Progenitor cell of endocrine pancreas (in vitro differentiated cells): ENCODE data around the gene CLCN4. TPM values are rescaled to one million over a fixed set of nuclear protein-coding genes. Genes with fewer than 3 reads are reported as not detected.

Source experiments
- DNase-seq: peaks from one replicate; pipeline ENCODE4 v3.0.0; 2021; ENCODE audit warnings: low spot score; ENCODE audit not compliant: unreplicated experiment
- H3K27ac Mint-ChIP-seq: 2 replicates; pipeline ENCODE4 v1.8.0; 2021; ENCODE audit warnings: mild to moderate bottlenecking, moderate library complexity, mixed read lengths
- H3K27me3 Mint-ChIP-seq: 2 replicates; pipeline ENCODE4 v1.8.0; 2021; ENCODE audit warnings: mixed read lengths
- H3K36me3 Mint-ChIP-seq: 2 replicates; pipeline ENCODE4 v1.8.0; 2022; ENCODE audit warnings: mixed read lengths; ENCODE audit not compliant: insufficient read depth
- H3K4me1 Mint-ChIP-seq: 2 replicates; pipeline ENCODE4 v1.8.0; 2021; ENCODE audit warnings: low read depth, mixed read lengths
- H3K4me3 Mint-ChIP-seq: 2 replicates; pipeline ENCODE4 v1.8.0; 2021; ENCODE audit warnings: low read depth, mild to moderate bottlenecking, moderate library complexity, mixed read lengths
- H3K9me3 Mint-ChIP-seq: 2 replicates; pipeline ENCODE4 v1.8.0; 2021; ENCODE audit warnings: low read depth, mixed read lengths
- total RNA-seq: library from RNA; stranded (reverse); gene quantifications from 2 replicates; pipeline ENCODE4 v1.2.1, GENCODE V29; 2021
- TF ChIP-seq, protein P1 (sequence below): fragments of 200-600 bp; sonication (generic); IDR thresholded peaks from one replicate; pipeline ENCODE4 v1.5.0; 2021; ENCODE audit warnings: antibody characterized with exemption, mild to moderate bottlenecking; ENCODE audit not compliant: unreplicated experiment

Gene CLCN4
- total RNA-seq, 1 donor from 2014 or later, result 15.2 TPM

DNA sequence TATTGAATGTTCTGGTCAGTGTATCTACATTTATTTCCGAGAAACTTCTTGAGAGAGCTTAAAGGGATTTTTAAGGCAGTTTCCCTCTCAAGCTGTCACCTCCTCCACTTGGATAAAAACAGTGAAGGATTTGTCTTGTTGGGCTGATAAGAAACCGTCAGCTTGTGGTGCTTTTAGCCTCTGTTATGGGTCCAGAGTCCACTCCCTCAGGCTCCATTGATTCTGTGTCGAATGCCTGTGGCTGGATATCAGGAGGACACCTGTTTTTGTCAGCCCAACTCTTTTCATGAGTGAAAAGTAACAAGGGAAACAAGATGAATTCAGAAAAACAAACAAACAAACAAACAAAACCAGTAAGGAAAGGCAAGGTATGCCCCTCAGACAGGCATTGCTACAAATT, 12.4 kb downstream of the CLCN4 start:
- no peak for DNase-seq
- peaks cover 5% of the 10 kb centered on the region for H3K4me1 Mint-ChIP-seq
- TF ChIP-seq, protein P1, sequence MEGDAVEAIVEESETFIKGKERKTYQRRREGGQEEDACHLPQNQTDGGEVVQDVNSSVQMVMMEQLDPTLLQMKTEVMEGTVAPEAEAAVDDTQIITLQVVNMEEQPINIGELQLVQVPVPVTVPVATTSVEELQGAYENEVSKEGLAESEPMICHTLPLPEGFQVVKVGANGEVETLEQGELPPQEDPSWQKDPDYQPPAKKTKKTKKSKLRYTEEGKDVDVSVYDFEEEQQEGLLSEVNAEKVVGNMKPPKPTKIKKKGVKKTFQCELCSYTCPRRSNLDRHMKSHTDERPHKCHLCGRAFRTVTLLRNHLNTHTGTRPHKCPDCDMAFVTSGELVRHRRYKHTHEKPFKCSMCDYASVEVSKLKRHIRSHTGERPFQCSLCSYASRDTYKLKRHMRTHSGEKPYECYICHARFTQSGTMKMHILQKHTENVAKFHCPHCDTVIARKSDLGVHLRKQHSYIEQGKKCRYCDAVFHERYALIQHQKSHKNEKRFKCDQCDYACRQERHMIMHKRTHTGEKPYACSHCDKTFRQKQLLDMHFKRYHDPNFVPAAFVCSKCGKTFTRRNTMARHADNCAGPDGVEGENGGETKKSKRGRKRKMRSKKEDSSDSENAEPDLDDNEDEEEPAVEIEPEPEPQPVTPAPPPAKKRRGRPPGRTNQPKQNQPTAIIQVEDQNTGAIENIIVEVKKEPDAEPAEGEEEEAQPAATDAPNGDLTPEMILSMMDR, result no peak
- H3K36me3 Mint-ChIP-seq, result peaks cover 6% of the 10 kb centered on the region
- peaks cover 14% of the 10 kb centered on the region for H3K9me3 Mint-ChIP-seq
- H3K4me3 Mint-ChIP-seq, result no peak overlapping the region
- no peak overlapping the region for H3K27ac Mint-ChIP-seq
- H3K27me3 Mint-ChIP-seq, result no peaks in the 10 kb centered on the region

DNA sequence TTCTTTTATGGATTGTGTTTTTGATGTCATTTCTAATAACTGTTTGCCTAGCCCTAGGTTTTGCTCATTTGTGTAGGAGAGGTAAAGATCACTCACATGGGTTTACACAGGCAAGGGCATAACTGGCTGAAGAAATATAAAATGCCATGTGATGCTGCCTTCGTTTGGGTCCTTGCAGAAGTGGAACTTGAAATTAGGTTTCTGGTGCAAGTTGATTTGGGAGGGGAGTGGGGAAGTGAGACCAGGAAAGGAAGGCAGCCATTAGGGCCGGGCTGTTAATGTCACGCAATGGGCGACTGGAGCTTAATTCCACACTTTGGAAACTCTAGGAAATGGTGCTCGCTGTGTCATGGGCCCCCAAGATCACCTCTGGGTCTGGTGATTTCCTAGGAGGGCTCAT, 14.5 kb downstream of the CLCN4 start:
- H3K27me3 Mint-ChIP-seq, result no peaks in the 10 kb centered on the region
- no peak overlapping the region for H3K4me3 Mint-ChIP-seq
- no peak overlapping the region for H3K27ac Mint-ChIP-seq
- H3K36me3 Mint-ChIP-seq, result peaks cover 6% of the 10 kb centered on the region
- H3K4me1 Mint-ChIP-seq, result peaks cover 5% of the 10 kb centered on the region
- no peak for DNase-seq
- TF ChIP-seq, protein P1, result no peak
- peaks cover 16% of the 10 kb centered on the region for H3K9me3 Mint-ChIP-seq

DNA sequence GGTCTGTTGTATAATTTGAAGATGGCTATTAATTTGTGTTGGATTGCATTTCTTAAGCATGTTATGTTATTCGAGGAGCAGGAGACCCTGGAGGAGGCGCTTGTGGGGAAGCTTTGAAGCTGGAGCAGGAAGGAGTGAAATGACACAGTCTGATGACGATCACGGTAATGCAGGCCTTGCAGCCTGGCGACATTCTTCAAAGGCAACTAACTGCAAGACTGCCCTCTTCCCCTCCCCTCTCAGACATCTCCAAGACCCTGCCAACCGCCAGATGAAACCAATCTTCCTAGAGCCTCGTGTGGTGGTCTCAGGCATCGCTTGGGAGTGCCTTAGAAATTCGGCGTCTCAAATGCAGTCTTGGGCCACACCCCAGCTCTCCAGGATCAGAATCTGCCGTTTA, 16.1 kb downstream of the CLCN4 start:
- Mint-ChIP-seq H3K36me3 (peaks cover 8% of the 10 kb centered on the region), H3K9me3 (peaks cover 23% of the 10 kb centered on the region), H3K4me1 (peaks cover 5% of the 10 kb centered on the region), H3K27ac (no peak overlapping the region), H3K27me3 (no peaks in the 10 kb centered on the region), H3K4me3 (no peak overlapping the region)
- TF ChIP-seq, protein P1, result no peak
- DNase-seq, result no peak

DNA sequence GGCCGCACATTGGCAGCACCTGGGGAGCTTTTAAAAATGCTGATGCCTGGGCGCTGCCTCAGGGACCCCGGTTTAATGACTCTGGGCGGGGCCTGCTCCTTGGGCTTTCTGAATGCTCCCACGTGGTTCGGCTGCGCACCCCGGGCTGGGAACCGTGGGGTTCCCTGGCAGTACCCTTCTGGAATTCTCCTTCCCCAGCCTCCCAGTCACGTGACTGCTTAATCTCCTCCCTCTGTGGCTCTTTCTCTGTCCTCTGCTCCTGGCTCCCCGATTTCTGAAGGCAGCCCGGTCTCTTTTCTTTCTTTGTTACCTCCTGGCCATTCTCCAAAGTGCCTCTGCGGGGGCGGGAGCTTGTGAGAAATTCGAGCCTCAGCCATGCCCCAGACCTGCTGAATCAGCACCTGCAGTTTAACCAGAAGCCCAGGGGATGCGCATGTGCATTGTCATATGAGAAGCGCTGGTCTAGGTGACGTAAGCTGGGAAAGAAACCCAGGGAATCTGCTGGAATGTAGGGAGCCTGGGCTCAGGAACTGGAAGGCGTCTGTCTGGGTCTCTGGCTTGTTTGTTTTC, 16.6 kb downstream of the CLCN4 start:
- Mint-ChIP-seq H3K4me3 (no peak overlapping the region), H3K9me3 (peaks cover 23% of the 10 kb centered on the region), H3K36me3 (peaks cover 8% of the 10 kb centered on the region), H3K4me1 (peaks cover 5% of the 10 kb centered on the region), H3K27me3 (no peaks in the 10 kb centered on the region), H3K27ac (peak overlapping the region; percentile 92)
- TF ChIP-seq, protein P1, result no peak
- no peak for DNase-seq

DNA sequence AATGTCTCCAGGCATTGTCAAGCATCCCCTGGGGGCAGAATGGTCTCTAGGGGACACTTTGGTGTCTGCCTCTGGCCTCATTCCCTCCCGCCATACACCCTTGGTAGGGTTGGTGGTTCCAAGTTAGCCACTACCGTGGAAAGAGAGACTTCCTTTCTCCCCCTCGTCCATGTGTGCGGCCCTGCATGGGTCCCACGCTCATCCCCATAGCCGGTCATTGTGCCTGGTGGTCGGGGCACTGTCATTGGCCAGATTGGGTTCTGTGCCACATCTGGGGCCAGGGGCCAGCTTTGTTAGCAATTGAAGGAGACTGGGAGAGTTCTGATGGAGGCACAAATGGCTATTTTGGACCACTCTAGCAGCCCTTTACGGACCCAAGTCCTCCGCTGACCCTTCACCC, 17.3 kb downstream of the CLCN4 start:
- Mint-ChIP-seq H3K4me3 (no peak overlapping the region), H3K27ac (no peak overlapping the region), H3K36me3 (peaks cover 8% of the 10 kb centered on the region), H3K27me3 (no peaks in the 10 kb centered on the region), H3K4me1 (peaks cover 3% of the 10 kb centered on the region), H3K9me3 (peaks cover 20% of the 10 kb centered on the region)
- TF ChIP-seq, protein P1, result no peak
- DNase-seq, result no peak
